NCI-H510A (cell line): ENCODE results near the gene AP2B1.

ENCODE experiments used
- DNase-seq: peaks from one replicate; lab custom pipeline; 2025; lab: John Stamatoyannopoulos, UW

Gene AP2B1

DNA sequence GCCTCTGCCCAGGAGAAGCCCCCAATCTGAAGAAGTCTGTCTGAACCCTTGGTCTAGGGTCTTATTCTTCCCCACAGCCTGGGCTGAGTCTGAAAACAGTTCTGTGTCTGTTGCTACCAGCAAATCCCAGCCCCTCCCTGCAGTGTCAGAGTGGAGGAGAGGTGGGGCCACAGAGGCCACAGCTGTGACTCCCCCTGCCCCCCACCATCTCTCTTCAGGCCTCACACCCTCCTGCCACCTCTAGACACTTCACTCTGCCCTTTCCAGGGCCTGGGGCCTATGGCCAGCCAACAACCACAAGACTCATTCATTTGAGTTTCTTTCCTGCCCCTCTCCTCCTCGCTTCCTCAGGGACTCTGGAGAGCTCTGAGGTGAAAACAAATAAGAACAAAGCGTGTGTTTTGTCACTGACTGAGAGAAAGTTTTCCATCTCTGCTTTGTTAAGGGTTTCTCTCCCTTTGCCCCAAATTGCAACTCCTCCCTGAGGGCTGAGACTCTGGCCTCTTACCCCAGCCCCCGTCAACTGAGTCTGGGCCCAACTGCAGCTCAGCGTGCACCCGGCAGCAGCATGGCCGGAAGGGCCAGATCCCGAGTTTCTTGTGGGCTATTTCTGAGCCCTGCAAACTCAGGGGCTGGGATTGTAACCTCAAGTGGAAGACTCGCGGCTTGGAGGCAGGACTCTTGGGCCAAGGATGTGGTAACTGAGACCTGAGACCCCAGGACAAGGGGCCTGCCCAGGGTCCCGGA is 186.7 kb downstream of the AP2B1 start:
- DNase-seq: no peak

DNA sequence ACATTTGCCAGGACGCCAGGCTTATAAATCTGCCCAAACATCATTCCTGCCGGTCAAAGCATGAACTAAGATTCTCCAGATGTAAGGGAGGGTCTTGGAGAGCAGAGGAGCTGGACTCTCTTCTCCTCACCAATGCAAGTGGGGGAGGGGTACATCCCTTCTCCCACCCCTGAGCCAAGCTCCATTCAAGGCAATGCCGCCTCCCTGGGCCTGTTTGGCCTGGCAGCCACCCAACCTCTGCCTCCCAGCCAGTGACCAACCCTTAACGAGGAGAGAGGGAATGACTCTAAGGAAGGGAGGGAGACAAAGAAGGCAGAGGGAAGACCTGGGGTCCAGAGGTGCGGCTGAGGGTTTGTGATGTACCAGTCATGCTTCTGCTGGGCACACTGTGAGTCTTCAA is 187.4 kb downstream of the AP2B1 start:
- DNase-seq: no peak

DNA sequence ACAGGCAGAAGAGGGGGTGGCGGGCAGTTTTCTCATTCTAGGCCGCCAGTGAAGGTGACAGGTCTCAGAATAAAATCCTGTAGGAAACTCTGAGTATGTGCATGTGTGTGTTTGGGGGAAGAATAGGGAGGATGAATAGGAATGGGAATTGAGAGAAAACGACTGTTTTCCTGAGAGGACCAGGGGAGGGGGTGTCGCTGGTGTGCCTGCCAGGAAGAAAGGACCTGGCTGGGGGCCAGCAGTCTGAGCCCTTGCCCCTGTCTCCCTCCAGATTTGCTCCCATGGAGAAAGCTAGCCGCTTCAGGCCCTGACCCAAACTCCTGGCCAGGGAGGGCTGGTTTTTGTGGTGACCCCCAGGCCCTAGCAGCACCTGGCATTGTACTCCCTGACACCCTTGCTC is 187.9 kb downstream of the AP2B1 start:
- DNase-seq: no peak

DNA sequence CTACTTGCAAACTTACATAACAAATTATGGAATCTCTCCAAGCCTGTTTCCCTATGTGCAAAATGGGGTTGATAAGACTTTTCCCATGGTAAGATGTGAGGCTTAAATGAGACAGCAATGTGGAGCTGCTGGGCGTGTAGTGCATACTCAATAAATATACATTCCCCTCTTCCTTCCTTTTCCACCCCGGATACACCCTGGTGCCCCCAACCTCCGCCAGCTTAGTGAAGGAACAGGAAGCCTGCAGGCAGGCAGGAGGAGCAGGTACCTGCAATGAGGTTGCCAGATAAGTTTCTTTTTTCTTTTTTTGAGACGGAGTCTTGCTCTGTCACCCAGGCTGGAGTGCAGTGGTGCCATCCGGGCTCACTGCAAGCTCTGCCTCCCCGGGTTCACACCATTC is 188.5 kb downstream of the AP2B1 start:
- no peak for DNase-seq
